GM18519 (cell line): ENCODE data around the gene FFAR4.
"Not testable (repeated sequence)": the region's sequence is repeated elsewhere in the genome, so short reads cannot be mapped to it uniquely, and the experiment has no call there.

Experiments used
- ATAC-seq: cut with Tn5 transposase; IDR thresholded peaks from one replicate; pipeline ENCODE4 v1.9.1; 2021; ENCODE audit warnings: mild to moderate bottlenecking, moderate library complexity; ENCODE audit not compliant: unreplicated experiment, low FRiP score

FFAR4 gene

DNA sequence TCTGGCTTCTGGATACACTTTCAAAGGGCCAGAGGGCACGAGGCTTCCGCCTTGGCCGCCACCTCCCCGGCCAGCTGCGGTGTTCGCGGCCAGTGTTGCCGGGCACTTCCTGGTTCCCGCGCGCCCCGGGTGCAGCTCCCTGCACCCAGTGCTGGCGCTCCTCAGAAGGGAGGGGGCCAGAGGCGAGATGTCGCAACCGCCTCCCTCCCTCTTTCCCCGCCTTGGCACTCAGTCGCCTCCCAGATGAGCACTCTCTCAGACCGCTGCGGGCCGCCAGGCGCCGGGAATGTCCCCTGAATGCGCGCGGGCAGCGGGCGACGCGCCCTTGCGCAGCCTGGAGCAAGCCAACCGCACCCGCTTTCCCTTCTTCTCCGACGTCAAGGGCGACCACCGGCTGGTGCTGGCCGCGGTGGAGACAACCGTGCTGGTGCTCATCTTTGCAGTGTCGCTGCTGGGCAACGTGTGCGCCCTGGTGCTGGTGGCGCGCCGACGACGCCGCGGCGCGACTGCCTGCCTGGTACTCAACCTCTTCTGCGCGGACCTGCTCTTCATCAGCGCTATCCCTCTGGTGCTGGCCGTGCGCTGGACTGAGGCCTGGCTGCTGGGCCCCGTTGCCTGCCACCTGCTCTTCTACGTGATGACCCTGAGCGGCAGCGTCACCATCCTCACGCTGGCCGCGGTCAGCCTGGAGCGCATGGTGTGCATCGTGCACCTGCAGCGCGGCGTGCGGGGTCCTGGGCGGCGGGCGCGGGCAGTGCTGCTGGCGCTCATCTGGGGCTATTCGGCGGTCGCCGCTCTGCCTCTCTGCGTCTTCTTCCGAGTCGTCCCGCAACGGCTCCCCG is at the start of gene FFAR4:
FFAR4 (plus strand) TSS at position 231 of the 842 bp plus-strand sequence; CDS start at position 287, 56 bp downstream.
- ATAC-seq = no peak

- no peak for ATAC-seq
These were observed 47.9 kb upstream of the FFAR4 start for GRCh38 chr10:93518531-93518930.

DNA sequence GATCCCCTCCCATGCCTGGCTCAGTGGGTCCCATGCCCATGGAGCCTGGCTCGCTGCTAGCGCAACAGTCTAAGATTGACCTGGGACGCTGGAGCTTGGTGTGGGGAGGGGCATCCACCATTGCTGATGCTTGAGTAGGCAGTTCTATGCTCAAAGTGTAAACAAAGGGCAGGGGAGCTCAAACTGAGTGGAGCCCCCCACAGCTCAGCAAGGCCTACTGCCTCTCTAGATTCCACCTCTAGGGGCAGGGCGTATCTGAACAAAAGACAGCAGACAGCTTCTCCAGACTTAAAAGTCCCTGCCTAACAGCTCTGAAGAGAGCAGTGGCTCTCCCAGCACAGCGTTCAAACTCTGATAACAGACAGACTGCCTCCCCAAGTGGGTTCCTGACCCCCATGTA is 31.2 kb upstream of the FFAR4 start:
- ATAC-seq = no peak

DNA sequence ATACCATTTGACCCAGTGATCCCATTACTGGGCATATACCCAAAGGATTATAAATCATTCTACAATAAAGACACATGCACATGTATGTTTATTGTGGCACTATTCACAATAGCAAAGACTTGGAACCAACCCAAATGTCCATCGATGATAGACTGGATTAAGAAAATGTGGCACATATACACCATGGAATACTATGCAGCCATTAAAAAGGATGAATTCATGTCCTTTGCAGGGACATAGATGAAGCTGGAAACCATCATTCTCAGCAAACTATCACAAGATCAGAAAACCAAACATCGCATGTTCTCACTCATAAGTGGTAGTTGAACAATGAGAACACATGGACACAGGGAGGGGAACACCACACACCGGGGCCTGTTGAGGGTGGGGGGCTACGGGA is 25.6 kb upstream of the FFAR4 start:
- ATAC-seq = not testable (repeated sequence)

GRCh38 chr10:93541402-93542357 is 24.8 kb upstream of the FFAR4 start:
- ATAC-seq = no peak

DNA sequence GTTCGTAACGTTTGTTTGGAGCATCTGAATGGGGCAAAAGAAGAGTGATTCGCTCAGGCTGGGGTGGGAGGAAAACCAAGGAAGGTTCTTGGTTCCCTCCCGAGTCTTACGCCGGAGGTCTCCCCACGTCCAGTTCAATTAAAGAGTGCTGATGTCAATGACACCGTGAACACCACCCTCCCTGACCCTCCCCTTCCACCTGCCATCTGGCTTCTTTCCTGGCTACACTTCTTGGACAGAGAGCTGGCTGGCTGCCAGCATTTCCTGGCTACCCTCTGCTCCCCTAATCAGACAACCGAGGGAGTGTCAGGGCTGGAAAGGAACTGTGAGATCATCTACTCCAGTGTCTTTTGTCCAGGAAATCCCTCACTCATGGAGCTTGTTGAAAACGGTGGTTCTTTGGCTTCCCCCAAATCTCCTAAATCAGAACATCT is 24.1 kb upstream of the FFAR4 start:
- no peak for ATAC-seq

DNA sequence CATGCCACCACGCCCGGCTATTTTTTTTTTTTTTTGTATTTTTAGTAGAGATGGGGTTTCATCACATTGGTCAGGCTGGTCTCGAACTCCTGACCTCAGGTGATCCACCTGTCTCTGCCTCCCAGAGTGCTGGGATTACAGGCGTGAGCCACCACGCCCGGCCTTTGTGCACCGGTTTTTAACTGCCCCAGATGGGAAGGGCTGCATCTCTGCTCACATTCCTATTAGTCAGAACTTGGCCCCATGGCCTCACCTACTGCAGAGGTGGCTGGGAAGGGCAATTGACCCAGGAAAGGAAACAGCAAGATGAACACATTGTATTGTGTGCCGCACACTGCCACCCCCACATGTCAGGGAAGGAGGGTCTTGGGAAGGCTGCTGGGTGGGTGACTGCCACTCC is 19.5 kb upstream of the FFAR4 start:
- ATAC-seq = not testable (repeated sequence)

GRCh38 chr10:93547522-93547921 is 18.9 kb upstream of the FFAR4 start:
- no peak for ATAC-seq

- ATAC-seq = no peak
These were observed 17.9 kb upstream of the FFAR4 start for GRCh38 chr10:93548376-93549071.

- ATAC-seq = no peak
These were observed 15.9 kb upstream of the FFAR4 start for GRCh38 chr10:93550606-93551005.

DNA sequence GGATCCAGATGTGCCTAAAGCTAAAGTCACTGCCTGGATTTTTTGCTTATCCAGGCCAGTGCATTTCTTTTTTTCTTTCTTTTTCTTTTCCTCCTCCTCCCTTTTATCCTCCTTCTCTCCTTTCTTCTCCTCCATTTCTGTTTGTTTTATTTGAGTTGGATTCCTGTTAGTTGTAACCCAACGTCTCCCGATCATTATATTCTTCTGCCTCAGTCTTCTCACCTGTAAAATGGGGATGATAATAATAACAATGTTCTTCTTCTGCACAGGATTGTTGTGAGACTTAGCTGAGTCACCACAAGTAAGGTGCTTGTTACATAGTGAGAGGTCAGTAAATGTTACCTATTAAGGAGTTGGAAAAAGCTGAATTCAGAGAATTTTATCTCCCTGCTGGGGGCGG is 13.7 kb upstream of the FFAR4 start:
- ATAC-seq = no peak

DNA sequence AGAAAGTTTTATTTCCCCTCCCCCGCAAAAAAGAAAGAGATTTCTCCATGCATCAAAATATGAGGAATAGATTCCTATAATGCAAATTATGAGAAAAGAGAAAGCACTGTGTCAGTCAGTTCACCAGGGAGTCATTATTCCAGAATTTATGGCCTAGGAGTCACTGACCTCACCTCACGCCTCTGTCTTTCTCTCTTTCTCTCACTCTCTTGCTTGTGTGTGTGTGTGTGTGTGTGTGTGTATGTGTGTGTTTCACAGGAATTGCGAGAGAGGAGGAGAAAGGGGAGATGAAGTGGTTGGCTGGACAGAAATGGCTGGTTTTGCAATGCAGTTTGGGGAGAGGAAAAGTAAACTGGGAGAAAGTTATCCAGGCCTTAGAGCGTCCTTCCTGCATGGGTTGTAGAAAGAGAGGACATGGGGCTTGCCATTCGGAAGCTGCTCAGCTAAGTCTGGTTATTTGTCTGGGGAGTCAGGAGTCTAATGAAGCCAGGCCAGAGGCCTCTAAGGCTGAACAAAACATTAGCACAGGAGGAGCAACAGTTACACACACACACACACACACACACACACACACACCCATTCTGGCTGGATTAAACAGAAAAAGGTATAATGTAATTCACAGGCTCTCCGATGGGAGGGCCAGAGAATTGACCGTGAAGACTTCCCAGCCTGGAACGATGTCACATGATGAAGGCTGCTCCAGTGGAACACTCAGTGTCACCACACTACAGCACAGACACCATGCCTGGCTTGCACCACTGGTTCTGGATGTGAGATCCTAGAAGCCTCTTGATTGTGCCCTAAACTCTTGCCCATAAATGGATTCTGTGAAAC is 12.8 kb upstream of the FFAR4 start:
- no peak for ATAC-seq

- no peak for ATAC-seq
These were observed 12.2 kb upstream of the FFAR4 start for GRCh38 chr10:93554316-93554663.

DNA sequence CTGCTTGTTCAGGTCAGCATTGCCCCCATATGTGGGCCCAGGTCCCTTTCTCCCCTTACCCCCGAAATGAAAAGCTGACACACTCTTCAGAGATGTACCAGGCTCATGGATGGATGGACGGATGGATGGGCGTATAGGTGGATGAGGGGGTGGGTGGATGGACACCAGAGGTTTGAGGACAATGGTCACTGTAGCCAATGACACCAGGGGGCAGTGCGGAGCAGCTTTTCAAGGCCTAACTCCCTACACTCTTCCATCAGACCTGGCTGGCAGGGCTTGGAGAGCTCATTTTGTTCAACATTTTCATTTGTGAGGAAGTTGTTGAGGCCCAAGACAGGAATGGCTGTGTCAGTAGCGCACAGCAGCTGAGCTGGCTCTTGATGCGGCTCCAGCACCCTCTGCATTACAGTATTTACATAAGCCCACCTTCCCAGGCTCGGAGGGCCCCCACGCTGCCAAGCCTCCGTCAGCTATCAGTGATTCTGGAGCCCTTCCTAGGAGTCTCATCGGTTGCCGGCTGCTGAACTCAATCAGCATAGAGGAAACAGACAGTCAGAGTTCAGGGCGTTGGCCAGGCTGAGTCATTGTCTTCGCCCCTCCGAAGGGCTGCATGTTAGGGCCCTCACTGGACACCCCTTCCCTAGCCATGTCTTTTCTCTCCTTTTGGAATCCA is 11.6 kb upstream of the FFAR4 start:
- no peak for ATAC-seq

- no peak for ATAC-seq
These were observed 7.0 kb upstream of the FFAR4 start for GRCh38 chr10:93559490-93559889.

DNA sequence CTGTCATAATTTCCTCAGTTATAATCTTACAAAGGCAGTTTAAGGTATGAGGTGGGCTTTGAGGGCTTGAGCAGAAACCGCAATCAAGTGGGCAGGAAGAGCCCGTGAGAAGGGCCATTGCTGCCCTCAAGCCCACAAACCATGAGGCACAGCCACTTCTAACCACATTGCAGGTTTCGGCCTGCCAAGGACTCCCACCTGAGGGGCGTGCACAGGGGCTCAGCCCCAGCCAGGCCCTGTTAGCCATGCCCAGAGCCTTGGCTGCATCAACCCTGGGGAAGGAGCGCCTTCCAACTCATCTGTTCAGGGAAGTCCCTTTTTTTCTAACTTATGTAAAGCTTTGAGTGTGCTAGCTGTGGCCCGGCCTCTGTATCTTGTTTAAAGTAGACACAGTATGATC is 5.9 kb upstream of the FFAR4 start:
- no peak for ATAC-seq

DNA sequence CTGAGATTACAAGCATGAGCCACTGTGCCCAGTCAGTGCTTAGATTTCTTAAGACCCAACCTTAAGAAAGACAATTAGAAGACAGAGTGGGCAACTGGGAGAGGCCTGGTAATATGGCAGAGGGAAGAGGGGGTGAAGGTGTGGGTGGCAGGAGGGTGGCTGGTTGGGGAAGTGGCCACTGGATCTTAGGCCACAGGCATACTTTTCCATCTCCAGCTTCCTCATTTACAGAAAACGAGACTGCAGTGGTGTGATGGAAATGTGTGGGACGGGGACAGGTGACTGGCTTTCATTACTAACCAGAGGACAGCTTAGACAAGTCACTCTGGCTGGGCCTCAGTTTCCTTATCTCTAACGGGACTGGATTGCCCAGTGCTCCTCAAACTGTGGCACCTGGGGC is 1.0 kb upstream of the FFAR4 start:
- no peak for ATAC-seq

DNA sequence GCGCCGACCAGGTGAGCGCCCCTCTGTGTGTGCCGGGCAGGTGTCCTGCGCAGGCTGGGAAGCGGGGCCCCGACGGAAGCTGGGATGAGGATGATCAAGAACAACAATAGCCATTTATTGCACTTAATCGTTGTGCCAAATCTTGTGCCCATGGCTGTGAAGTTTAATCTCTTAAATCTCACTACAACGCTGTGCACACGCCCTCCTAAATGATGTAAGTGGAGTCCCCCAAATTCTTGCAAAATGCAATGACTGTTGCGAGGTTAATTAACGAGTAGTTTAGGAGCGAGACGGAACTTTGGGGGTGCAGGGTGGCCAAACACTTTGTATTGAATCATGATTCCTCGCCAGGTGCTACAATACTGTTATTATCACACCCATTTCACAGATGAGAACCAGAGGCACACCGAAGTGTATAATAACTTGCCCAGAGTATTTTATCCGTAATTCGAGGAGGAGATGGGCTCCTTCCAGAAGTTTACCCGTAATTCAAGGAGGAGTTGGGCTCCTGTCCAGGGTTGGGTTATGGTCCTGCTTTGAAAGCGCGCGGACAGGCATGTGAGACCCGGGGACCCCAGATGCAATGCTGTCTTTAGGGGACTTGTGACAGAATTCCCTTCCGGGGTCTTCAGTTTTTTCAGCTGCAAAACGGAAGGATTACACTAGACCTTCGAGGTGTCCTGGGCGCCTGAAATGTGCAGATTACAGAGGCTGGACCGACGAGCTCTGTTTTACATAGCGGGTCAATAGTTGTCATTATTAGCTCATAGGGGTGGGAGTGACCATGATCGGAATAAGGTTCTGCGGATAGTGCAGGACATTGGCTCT is 1.0 kb downstream of the FFAR4 start:
- no peak for ATAC-seq

GRCh38 chr10:93568105-93568390 is 1.6 kb downstream of the FFAR4 start:
- ATAC-seq = no peak
